Skeletal muscle tissue (tissue), 4 donors: ENCODE data around the gene PWWP2A. TPM values are rescaled to one million over a fixed set of nuclear protein-coding genes. Genes with fewer than 3 reads are reported as not detected.
"Not testable (repeated sequence)": the region's sequence is repeated elsewhere in the genome, so short reads cannot be mapped to it uniquely, and the experiment has no call there.

ENCODE experiments used
- H3K27ac ChIP-seq: one replicate; pipeline ENCODE4 v1.7.0; 2013; ENCODE audit warnings: mild to moderate bottlenecking, low read depth, low read length, inconsistent platforms
- H3K27me3 ChIP-seq, 3 donors: one replicate each; pipeline ENCODE4 v1.7.0; 2013; ENCODE audit warnings: low read length in 3 of 3; ENCODE audit not compliant: control insufficient read depth in 3 of 3, insufficient read depth in 3 of 3
- H3K36me3 ChIP-seq, 3 donors: one replicate each; pipeline ENCODE4 v1.7.0; 2013; ENCODE audit warnings: low read length in 3 of 3; ENCODE audit not compliant: control insufficient read depth in 3 of 3, insufficient read depth in 3 of 3
- H3K4me1 ChIP-seq, 3 donors: one replicate each; pipeline ENCODE4 v1.7.0; 2013; ENCODE audit warnings: low read length in 3 of 3, mild to moderate bottlenecking in 3 of 3; ENCODE audit not compliant: control insufficient read depth in 3 of 3, insufficient read depth in 3 of 3
- H3K4me3 ChIP-seq, 3 donors: one replicate each; pipeline ENCODE4 v1.7.0; 2013; ENCODE audit warnings: low read length in 3 of 3
- H3K9ac ChIP-seq, 3 donors: one replicate each; pipeline ENCODE4 v1.7.0; 2013; ENCODE audit warnings: low read length in 3 of 3, mild to moderate bottlenecking in 3 of 3, moderate library complexity in 2 of 3, low read depth in 1 of 3
- H3K9me3 ChIP-seq, 3 donors: one replicate each; pipeline ENCODE4 v1.7.0; 2013; ENCODE audit warnings: low read length in 3 of 3; ENCODE audit not compliant: control insufficient read depth in 3 of 3
- total RNA-seq: library from RNA; depleted of rRNA; stranded (reverse); fragments of >200 nt; gene quantifications from one replicate; pipeline ENCODE4 v1.2.3, GENCODE V29; 2014
- donor health status: Osteomylitis.

Gene PWWP2A
- total RNA-seq, 1 donor from 2014 or later = 13.0 TPM

- H3K27me3 ChIP-seq = no peaks in the 10 kb centered on the region
- H3K36me3 ChIP-seq = no peaks in the 10 kb centered on the region
- H3K27ac ChIP-seq = no peak overlapping the region
- H3K4me3 ChIP-seq = no peak overlapping the region
- no peak overlapping the region for H3K9ac ChIP-seq
- no peaks in the 10 kb centered on the region for H3K9me3 ChIP-seq
- H3K4me1 ChIP-seq = peaks cover 7% of the 10 kb centered on the region in 3 donors
These were observed 40.9 kb upstream of the PWWP2A start for GRCh38 chr5:160159991-160160792.

GRCh38 chr5:160158087-160158486 is 38.8 kb upstream of the PWWP2A start:
- Histone ChIP-seq H3K27me3 (no peaks in the 10 kb centered on the region), H3K27ac (no peak overlapping the region), H3K4me3 (no peak overlapping the region), H3K9me3 (no peaks in the 10 kb centered on the region), H3K36me3 (no peaks in the 10 kb centered on the region), H3K4me1 (no peaks in the 10 kb centered on the region), H3K9ac (no peak overlapping the region)

GRCh38 chr5:160155017-160155750 is 35.9 kb upstream of the PWWP2A start:
- H3K9me3 ChIP-seq = no peaks in the 10 kb centered on the region
- no peaks in the 10 kb centered on the region for H3K36me3 ChIP-seq
- no peaks in the 10 kb centered on the region for H3K27me3 ChIP-seq
- H3K27ac ChIP-seq = no peak overlapping the region
- H3K4me1 ChIP-seq = no peaks in the 10 kb centered on the region
- H3K4me3 ChIP-seq = no peak overlapping the region
- H3K9ac ChIP-seq = no peak overlapping the region

GRCh38 chr5:160152901-160153300 is 33.7 kb upstream of the PWWP2A start:
- H3K4me1 ChIP-seq = no peaks in the 10 kb centered on the region
- no peaks in the 10 kb centered on the region for H3K36me3 ChIP-seq
- no peaks in the 10 kb centered on the region for H3K27me3 ChIP-seq
- H3K27ac ChIP-seq = no peak overlapping the region
- H3K9ac ChIP-seq = no peak overlapping the region
- H3K4me3 ChIP-seq = no peak overlapping the region
- H3K9me3 ChIP-seq = no peaks in the 10 kb centered on the region

GRCh38 chr5:160152287-160152686 is 33.0 kb upstream of the PWWP2A start:
- Histone ChIP-seq H3K9me3 (no peaks in the 10 kb centered on the region), H3K27ac (no peak overlapping the region), H3K9ac (no peak overlapping the region), H3K4me1 (no peaks in the 10 kb centered on the region), H3K36me3 (no peaks in the 10 kb centered on the region), H3K27me3 (no peaks in the 10 kb centered on the region), H3K4me3 (no peak overlapping the region)

GRCh38 chr5:160151017-160151416 is 31.8 kb upstream of the PWWP2A start:
- Histone ChIP-seq H3K4me3 (no peak overlapping the region), H3K27me3 (no peaks in the 10 kb centered on the region), H3K4me1 (peaks cover 0 to 4% (median 4%) of the 10 kb centered on the region in 3 donors), H3K36me3 (no peaks in the 10 kb centered on the region), H3K9ac (no peak overlapping the region), H3K27ac (no peak overlapping the region), H3K9me3 (no peaks in the 10 kb centered on the region)

- Histone ChIP-seq H3K27ac (no peak overlapping the region), H3K4me1 (peaks cover 0 to 4% (median 4%) of the 10 kb centered on the region in 3 donors), H3K9me3 (no peaks in the 10 kb centered on the region), H3K9ac (no peak overlapping the region), H3K27me3 (no peaks in the 10 kb centered on the region), H3K4me3 (no peak overlapping the region), H3K36me3 (no peaks in the 10 kb centered on the region)
These were observed 31.1 kb upstream of the PWWP2A start for GRCh38 chr5:160150381-160150780.

- H3K4me3 ChIP-seq, H3K36me3 ChIP-seq, H3K27me3 ChIP-seq, H3K9me3 ChIP-seq, H3K4me1 ChIP-seq, H3K27ac ChIP-seq, H3K9ac ChIP-seq: not testable (repeated sequence)
These were observed 25.2 kb upstream of the PWWP2A start for GRCh38 chr5:160144436-160144835.

GRCh38 chr5:160134332-160134731 is 15.1 kb upstream of the PWWP2A start:
- no peaks in the 10 kb centered on the region for H3K9me3 ChIP-seq
- H3K4me3 ChIP-seq = no peak overlapping the region
- no peaks in the 10 kb centered on the region for H3K27me3 ChIP-seq
- peaks cover 0 to 3% (median 0%) of the 10 kb centered on the region in 3 donors for H3K4me1 ChIP-seq
- H3K27ac ChIP-seq = no peak overlapping the region
- H3K36me3 ChIP-seq = no peaks in the 10 kb centered on the region
- no peak overlapping the region for H3K9ac ChIP-seq

GRCh38 chr5:160133918-160134304 is 14.7 kb upstream of the PWWP2A start:
- Histone ChIP-seq H3K9me3 (no peaks in the 10 kb centered on the region), H3K9ac (no peak overlapping the region), H3K4me3 (no peak overlapping the region), H3K36me3 (no peaks in the 10 kb centered on the region), H3K27me3 (no peaks in the 10 kb centered on the region), H3K27ac (no peak overlapping the region), H3K4me1 (peaks cover 0 to 3% (median 0%) of the 10 kb centered on the region in 3 donors)
